ENCODE data around the gene DOCK3.
"Not testable (repeated sequence)": the region's sequence is repeated elsewhere in the genome, so short reads cannot be mapped to it uniquely, and the experiment has no call there.

DOCK3 gene

GRCh38 chr3:51280176-51280575 is 605.4 kb downstream of the DOCK3 start:
- in situ Hi-C loops (cut with MboI; ENCODE audit: low sequenced_read_pairs): no loop called here

- in situ Hi-C loops (cut with MboI; ENCODE audit: low sequenced_read_pairs): no loop called here
These were observed 608.2 kb downstream of the DOCK3 start for GRCh38 chr3:51282931-51283330.

- in situ Hi-C loops (cut with MboI; ENCODE audit: low sequenced_read_pairs): no loop called here
These were observed 608.7 kb downstream of the DOCK3 start for GRCh38 chr3:51283421-51283820.

DNA sequence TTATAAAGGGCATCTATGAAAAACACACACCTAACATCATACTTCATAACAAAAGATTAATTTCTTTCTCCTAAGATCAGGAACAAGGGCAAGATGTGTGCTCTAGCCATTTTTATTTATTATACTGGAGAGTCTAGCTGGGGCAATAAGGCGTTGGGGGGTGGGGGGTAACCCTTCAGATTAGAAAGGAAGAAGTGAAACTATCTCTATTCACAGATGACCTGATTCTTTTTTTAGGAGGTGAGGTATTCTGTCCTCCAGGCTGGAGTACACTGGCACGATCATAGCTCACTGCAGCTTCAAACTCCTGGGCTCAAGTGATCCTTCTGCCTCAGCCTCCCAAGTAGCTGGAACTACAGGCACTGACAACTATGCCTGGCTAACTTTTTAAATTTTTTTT is 620.9 kb downstream of the DOCK3 start:
- in situ Hi-C loops (cut with MboI; ENCODE audit: low sequenced_read_pairs): no loop called here

- in situ Hi-C loops (cut with MboI; ENCODE audit: low sequenced_read_pairs): no loop called here
These were observed 622.6 kb downstream of the DOCK3 start for GRCh38 chr3:51297333-51297732.

DNA sequence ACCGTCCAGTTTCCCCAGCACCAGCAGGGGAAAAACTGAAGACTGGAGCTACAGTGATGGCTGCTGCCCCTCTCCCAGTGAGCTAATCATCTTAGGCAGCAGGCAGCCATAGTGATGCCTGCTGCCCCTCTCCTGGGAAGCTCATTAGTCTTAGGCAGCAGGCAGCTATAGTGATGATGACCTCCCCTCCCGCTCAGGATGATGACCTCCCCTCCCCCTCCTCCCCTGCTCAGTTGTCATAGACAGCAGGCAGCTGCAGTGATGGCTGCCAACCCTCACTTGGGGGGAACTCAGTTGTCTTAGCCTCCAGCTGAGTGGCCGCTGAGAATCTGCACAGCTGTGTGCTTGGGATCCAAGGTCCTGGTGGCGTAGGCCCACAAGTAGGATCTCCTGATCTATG is 629.5 kb downstream of the DOCK3 start:
- in situ Hi-C loops (cut with MboI; ENCODE audit: low sequenced_read_pairs): no loop called here

GRCh38 chr3:51306093-51306492 is 631.4 kb downstream of the DOCK3 start:
- in situ Hi-C loops (cut with MboI; ENCODE audit: low sequenced_read_pairs): no loop called here

DNA sequence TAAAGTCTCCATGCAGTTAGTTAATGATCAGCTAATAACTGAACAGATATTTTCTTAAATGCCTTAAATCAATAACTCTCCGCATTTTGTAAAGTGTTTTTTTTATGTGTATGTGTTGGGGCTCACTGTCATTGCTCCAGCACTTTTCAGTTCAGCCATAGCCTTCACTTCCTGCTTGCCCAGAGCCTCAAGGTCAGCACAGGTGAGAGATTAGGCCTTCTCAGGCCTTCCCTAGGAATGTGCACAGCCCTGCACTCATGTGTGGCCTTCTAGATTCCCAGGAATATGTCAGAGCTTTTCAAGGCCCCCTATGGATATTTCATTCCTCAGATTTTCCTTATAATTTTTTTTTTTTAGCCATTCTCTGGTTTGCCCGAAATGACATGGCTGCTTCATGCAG is 632.7 kb downstream of the DOCK3 start:
- in situ Hi-C loops (cut with MboI; ENCODE audit: low sequenced_read_pairs): no loop called here

- in situ Hi-C loops (cut with MboI; ENCODE audit: low sequenced_read_pairs): not testable (repeated sequence)
These were observed 633.3 kb downstream of the DOCK3 start for GRCh38 chr3:51307945-51308607.

- in situ Hi-C loops (cut with MboI; ENCODE audit: low sequenced_read_pairs): no loop called here
These were observed 636.3 kb downstream of the DOCK3 start for GRCh38 chr3:51311055-51311454.

DNA sequence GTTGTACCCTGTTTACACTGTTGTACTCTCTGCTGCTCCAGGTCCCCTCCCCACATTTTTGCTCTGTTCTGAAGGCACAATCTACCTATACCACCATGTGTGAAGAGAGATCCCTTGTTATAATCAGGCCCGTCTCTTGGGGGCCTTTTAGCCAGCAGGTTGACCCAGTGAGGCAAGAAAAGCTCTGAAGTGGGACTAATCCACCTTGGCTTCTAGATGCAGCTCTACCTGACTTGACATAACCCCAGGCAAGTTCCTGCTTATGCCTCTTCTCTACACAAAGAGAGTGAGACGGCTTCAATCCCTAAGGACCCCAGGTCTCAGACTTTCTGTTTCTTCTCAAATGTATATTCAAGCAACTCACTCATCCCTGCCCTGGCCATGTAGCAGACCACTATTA is 653.5 kb downstream of the DOCK3 start:
- in situ Hi-C loops (cut with MboI; ENCODE audit: low sequenced_read_pairs): no loop called here

DNA sequence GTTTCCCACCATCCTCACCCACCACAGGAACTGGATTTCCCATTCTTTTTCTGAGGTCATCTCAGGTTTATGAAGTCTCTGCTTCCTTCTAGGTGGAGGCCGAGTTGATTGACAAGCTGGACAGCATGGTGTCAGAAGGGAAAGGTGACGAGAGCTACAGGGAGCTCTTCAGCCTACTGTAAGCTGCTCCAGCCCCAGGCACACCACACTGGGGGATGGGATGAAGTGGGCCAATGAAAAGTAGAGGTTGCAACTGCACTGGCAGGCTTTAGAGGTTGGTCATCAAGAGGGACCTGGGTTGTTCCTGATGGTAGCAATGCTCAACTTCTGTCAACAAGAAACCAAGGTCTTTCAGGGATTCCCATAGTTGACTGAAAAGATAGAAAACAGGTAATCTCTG is 655.3 kb downstream of the DOCK3 start:
- in situ Hi-C loops (cut with MboI; ENCODE audit: low sequenced_read_pairs): no loop called here

- in situ Hi-C loops (cut with MboI; ENCODE audit: low sequenced_read_pairs): no loop called here
These were observed 657.4 kb downstream of the DOCK3 start for GRCh38 chr3:51332156-51332555.

DNA sequence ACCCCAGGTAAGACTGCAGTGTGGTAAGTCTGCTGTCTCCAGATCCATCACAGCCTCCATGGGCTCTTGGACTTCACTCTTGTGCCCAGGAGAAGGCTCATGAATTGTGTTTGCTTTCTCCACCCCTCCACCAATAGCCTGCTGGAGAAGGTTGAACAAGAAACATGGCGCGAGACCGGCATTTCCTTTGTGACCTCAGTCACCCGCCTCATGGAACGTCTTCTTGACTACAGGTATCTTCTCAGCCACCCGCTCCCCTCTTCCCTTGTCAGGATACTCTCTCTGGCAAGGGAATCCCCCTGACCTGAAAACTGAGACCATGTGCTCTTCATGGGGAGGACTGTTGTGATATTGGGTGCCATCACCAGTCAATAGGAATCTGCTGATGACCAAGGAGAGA is 658.3 kb downstream of the DOCK3 start:
- in situ Hi-C loops (cut with MboI; ENCODE audit: low sequenced_read_pairs): no loop called here

- in situ Hi-C loops (cut with MboI; ENCODE audit: low sequenced_read_pairs): no loop called here
These were observed 661.5 kb downstream of the DOCK3 start for GRCh38 chr3:51336261-51336660.

DNA sequence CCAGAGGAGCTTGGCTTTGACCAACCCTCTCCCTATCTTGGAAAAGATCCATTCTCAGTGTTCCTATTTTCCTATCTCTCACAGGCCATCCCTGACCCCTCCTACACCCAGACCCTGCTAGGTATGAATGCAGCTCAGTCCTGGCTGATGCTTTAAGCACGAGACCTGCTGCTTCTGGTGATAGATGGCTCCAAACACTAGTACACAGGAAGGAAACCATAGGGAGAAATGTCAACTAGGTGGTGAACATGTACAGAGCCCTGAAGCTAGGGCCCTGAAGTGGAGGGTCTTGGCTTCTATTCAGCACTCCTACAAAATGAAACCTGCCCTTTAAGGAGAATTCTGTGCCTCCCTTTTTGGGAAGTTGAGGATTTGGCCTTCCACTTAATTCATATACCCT is 662.9 kb downstream of the DOCK3 start:
- in situ Hi-C loops (cut with MboI; ENCODE audit: low sequenced_read_pairs): no loop called here

DNA sequence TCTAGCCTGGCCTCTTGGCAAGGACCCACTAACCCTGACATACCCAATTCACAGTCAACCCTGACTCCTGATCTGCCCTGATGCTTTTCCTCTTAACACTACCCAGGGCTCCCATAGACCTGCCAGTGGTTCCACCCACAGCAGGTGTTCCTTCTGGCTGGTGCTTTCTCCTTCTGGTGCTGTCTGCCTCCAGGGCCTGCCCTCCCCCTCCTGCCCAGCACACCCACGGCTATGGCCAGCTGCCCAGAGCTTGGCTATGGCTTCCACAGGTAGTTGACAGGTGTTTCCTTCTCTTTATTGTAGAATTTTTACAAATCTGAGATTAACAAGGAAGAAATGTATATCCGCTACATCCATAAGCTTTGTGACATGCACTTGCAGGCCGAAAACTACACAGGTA is 663.9 kb downstream of the DOCK3 start:
- in situ Hi-C loops (cut with MboI; ENCODE audit: low sequenced_read_pairs): no loop called here

DNA sequence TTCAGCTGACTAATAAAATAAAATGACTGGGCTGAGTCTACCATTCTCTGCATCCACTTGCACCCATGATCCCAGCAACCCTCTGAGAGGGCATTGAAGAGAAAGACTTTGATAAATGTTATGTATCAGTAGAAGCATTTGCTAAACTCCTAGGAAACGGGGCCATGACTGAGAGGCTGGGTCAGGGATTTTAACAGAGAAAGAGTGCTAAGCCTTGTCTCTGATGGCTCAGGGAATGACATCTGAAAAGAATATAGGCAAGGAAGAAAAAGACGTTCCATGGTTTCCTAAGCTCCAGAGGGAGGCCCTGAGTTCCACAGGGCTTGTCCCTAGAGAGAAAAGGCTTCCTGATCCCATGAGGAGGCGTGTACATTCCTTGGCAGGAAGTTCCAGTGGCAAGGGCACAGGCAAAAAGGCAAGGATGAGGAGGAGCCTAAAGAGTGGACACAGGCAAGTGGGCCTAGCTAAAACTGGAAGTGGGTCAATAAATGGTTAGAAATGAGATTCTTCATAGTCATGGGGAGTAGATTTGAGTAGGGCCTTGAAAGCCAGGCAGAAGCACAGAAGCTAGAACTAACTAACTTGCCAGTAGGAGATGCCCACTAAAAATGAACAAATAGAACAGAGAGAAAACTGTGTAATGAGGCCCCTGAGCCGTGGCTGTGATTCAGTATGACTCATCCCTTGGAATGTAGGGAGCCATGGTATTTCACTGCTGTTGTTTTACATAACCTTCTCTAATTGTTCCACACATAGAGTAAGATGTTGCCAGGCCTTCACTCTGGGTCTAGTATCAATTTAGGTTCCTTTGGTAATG is 665.5 kb downstream of the DOCK3 start:
- in situ Hi-C loops (cut with MboI; ENCODE audit: low sequenced_read_pairs): no loop called here

DNA sequence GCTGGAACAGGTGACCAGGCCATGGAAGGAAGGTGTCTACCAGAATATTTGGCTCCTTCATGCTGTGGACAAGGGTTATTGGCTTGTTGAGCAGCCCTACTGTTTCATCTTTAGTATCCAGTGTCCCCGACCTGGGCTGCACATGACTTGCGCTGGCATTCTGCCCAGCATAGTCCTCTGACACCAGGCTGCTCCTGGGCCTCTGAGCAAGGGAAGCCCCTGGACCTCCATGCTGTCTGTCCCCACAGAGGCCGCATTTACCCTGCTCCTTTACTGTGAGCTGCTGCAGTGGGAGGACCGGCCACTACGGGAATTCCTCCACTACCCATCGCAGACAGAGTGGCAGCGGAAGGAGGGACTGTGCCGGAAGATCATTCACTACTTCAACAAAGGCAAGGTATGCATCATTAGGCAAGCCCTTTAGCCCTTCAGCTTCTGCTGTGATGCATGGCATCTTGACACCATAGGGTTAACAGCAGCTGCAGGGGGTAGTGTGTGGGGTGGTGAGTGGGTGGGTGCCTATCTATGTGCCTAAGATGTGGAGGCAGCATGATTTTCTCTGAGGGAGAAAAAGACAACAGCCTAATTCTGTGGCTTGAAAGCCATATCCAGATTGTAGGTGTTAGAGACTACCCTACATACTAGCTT is 666.4 kb downstream of the DOCK3 start:
- in situ Hi-C loops (cut with MboI; ENCODE audit: low sequenced_read_pairs): no loop called here

DNA sequence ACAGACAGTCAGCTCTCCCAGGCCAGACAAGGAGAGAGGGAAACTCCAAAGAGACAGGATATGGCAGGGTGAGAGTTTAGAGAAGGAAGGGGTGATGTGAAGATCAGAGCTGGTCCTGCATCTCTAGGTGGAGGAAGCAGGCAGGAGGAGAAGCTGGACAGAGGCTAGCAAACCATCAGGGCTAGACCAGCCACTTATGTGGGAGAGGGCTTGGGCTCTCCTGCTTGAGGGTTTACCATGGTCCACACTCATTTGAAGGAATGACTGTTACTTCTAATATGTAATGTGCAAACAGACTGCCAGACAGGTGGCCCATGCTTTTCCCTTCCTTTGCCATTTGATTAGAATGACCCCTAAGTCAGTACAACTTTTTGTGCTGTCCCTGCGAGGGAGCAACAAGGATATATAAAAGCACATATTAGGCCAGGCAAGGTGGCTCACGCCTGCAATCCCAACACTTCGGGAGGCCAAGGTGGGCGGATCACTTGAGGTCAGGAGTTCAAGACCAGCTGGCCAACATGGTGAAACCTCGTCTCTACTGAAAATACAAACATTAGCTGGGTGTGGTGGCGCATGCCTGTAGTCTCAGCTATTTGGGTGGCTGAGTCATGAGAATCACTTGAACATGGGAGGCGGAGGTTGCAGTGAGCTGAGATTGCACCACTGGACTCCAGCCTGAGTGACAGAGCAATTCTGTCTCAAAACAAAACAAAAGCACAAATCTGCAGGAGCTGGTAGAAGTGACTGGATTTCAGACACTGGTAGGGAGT is 669.4 kb downstream of the DOCK3 start:
- in situ Hi-C loops (cut with MboI; ENCODE audit: low sequenced_read_pairs): no loop called here

DNA sequence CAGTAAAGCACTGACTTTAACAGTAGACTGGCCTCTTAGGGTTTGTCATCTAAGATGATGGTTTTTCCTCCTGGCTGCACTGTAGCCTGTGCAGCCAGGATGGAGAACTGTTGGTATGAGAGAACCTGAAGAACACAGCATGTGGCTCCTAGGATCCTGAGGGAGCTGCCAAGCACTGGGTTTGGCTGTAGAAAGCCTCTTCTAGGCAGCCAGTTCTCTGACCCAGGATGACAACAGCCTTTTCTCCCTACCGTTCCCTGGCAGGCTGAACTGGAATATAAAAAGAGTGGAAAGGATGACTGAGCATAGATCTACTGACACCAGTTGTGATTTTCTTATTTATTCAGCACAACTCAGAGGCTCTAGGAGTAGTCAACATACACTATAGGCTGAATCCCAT is 676.0 kb downstream of the DOCK3 start:
- in situ Hi-C loops (cut with MboI; ENCODE audit: low sequenced_read_pairs): loop anchor here (25.0 kb wide), 1 partner anchor 738 kb away; the partner anchor contains the start of genes CISH and MAPKAPK3

All from HL-60/S4 (cell line).